HCT116 (cell line): ENCODE results near the gene CXCL11. TPM values are rescaled to one million over a fixed set of nuclear protein-coding genes. Genes with fewer than 3 reads are reported as not detected.

ENCODE experiments used
- ATAC-seq: fragments of 200-7000 bp; cut with Tn5 transposase; 2 replicates; pipeline ENCODE4 v1.9.1; 2020; ENCODE audit warnings: mild to moderate bottlenecking, moderate library complexity
- BruUV-seq: library from RNA; stranded (reverse); fragments of 400-500 nt; replicated peaks from 2 replicates; lab custom pipeline; 2021; lab: Mats Ljungman, UMichigan
- CTCF ChIA-PET: fragments of 300-600 bp; sonication (Branson Sonifier 250); formaldehyde crosslinking; loops from one replicate; lab custom pipeline; 2021; ENCODE audit warnings: antibody characterized with exemption; lab: Charles Lee
- POLR2A ChIA-PET: fragments of 300-600, 350-600 bp; sonication (Branson Sonifier 250); formaldehyde crosslinking; loops from one replicate; lab custom pipeline; 2021; ENCODE audit warnings: antibody characterized with exemption; lab: Charles Lee
- RAD21 ChIA-PET, 2 experiments: fragments of 300-600 bp; sonication (Branson Sonifier 250); formaldehyde crosslinking; loops; one replicate each; lab custom pipeline; 2023; ENCODE audit warnings: low total read pairs in 2 of 2; ENCODE audit not compliant: uncharacterized antibody in 2 of 2, unreplicated experiment in 2 of 2, low non-redundant PET in 1 of 2; lab: Charles Lee
- DNase-seq: peaks from one replicate; pipeline ENCODE4 v3.0.0-alpha.2; 2010; ENCODE audit warnings: low read depth, low spot score
- H2AFZ ChIP-seq: fragments of 200-600 bp; shearing (Covaris generic), sonication (generic); 2 replicates; pipeline ENCODE4 v1.6.1; 2017; ENCODE audit warnings: low read depth, mixed run types, mixed read lengths, antibody characterized with exemption, low read length; ENCODE audit not compliant: poor library complexity, severe bottlenecking
- H3K27ac ChIP-seq: 2 replicates; pipeline ENCODE4 v1.5.1; 2012; ENCODE audit warnings: low read depth, low read length
- H3K27me3 ChIP-seq: fragments of 200-600 bp; sonication (generic); 2 replicates; pipeline ENCODE4 v1.6.1; 2016; ENCODE audit warnings: mixed run types, low read length, mixed read lengths; ENCODE audit not compliant: insufficient read depth
- H3K36me3 ChIP-seq, 2 experiments: fragments of 200-500 bp in 1 of 2; fragments of 200-600 bp in 1 of 2; sonication (Bioruptor generic) in 1 of 2; sonication (generic) in 1 of 2; 2 replicates each; pipeline versions ENCODE4 v1.5.1 to v1.6.1; 2014 to 2016; ENCODE audit warnings: low read length in 2 of 2, inconsistent platforms in 1 of 2, mixed read lengths in 1 of 2, mixed run types in 1 of 2; ENCODE audit not compliant: insufficient read depth in 2 of 2, control insufficient read depth in 1 of 2
- H3K4me1 ChIP-seq, 2 experiments: fragments of 200-600 bp in 1 of 2; sonication (generic) in 1 of 2; 2 replicates each; pipeline versions ENCODE4 v1.5.1 to v1.6.1; 2012 to 2017; ENCODE audit warnings: low read length in 2 of 2, inconsistent platforms in 1 of 2, mild to moderate bottlenecking in 1 of 2, mixed read lengths in 1 of 2, mixed run types in 1 of 2, moderate library complexity in 1 of 2; ENCODE audit not compliant: insufficient read depth in 2 of 2, control insufficient read depth in 1 of 2
- H3K4me2 ChIP-seq: fragments of 200-600 bp; sonication (generic); 2 replicates; pipeline ENCODE4 v1.6.1; 2017; ENCODE audit warnings: mixed run types, low read length, mixed read lengths
- H3K4me3 ChIP-seq, 2 experiments: fragments of 200-600 bp in 1 of 2; sonication (generic) in 1 of 2; replicated peaks in 1 of 2; 2 replicates each; pipeline ENCODE4 v1.5.1; 2011 to 2016; ENCODE audit warnings: low read length in 2 of 2, control low read depth in 1 of 2, low read depth in 1 of 2, mild to moderate bottlenecking in 1 of 2, mixed read lengths in 1 of 2, mixed run types in 1 of 2
- H3K79me2 ChIP-seq: fragments of 200-600 bp; sonication (generic); 2 replicates; pipeline ENCODE4 v1.6.1; 2017; ENCODE audit warnings: mild to moderate bottlenecking, mixed run types, low read length, moderate library complexity, mixed read lengths; ENCODE audit not compliant: insufficient read depth
- H3K9ac ChIP-seq: fragments of 200-600 bp; sonication (generic); 2 replicates; pipeline ENCODE4 v1.6.1; 2016; ENCODE audit warnings: low read length, mixed read lengths
- H3K9me2 ChIP-seq: fragments of 200-600 bp; sonication (generic), shearing (Covaris generic); 2 replicates; pipeline ENCODE4 v1.6.1; 2017; ENCODE audit warnings: mixed run types, mild to moderate bottlenecking, moderate library complexity; ENCODE audit not compliant: insufficient read depth
- H3K9me3 ChIP-seq, 2 experiments: fragments of 200-500 bp in 1 of 2; fragments of 200-600 bp in 1 of 2; sonication (Bioruptor generic) in 1 of 2; sonication (generic) in 1 of 2; 2 replicates each; pipeline ENCODE4 v1.6.1; 2014 to 2017; ENCODE audit warnings: low read length in 2 of 2, mixed read lengths in 2 of 2, inconsistent platforms in 1 of 2, low read depth in 1 of 2, mild to moderate bottlenecking in 1 of 2, mixed run types in 1 of 2, moderate library complexity in 1 of 2; ENCODE audit not compliant: control insufficient read depth in 1 of 2, insufficient read depth in 1 of 2
- H4K20me1 ChIP-seq: fragments of 200-600 bp; sonication (generic), shearing (Covaris generic); 2 replicates; pipeline ENCODE4 v1.6.1; 2017; ENCODE audit warnings: mixed run types, mild to moderate bottlenecking, moderate library complexity; ENCODE audit not compliant: insufficient read depth
- EGR1 ChIP-seq: IDR thresholded peaks from 2 replicates; pipeline ENCODE4 v1.6.1; 2012; ENCODE audit warnings: low read depth
- ELF1 ChIP-seq: IDR thresholded peaks from 2 replicates; pipeline ENCODE4 v1.6.1; 2012; ENCODE audit warnings: low read depth, borderline replicate concordance
- EZH2 ChIP-seq: fragments of 200-600 bp; sonication (generic); IDR thresholded peaks from 2 replicates; pipeline ENCODE4 v1.6.1; 2017; ENCODE audit warnings: antibody characterized with exemption, mixed run types
- EZH2phosphoT487 ChIP-seq: fragments of 200-600 bp; IDR thresholded peaks from 2 replicates; pipeline ENCODE4 v1.6.1; 2018; ENCODE audit warnings: antibody characterized with exemption, borderline replicate concordance
- FOSL1 ChIP-seq: IDR thresholded peaks from 2 replicates; pipeline ENCODE4 v1.6.1; 2012; ENCODE audit warnings: low read depth
- POLR2A ChIP-seq: IDR thresholded peaks from 2 replicates; pipeline ENCODE4 v1.7.0; 2011; ENCODE audit warnings: borderline replicate concordance; ENCODE audit not compliant: insufficient read depth, insufficient read length; ENCODE audit errors: extremely low read depth
- SRF ChIP-seq: IDR thresholded peaks from 2 replicates; pipeline ENCODE4 v1.6.1; 2012; ENCODE audit warnings: low read depth
- TCF7L2 ChIP-seq: IDR thresholded peaks from 2 replicates; pipeline ENCODE4 v1.7.0; 2011; ENCODE audit warnings: borderline replicate concordance, inconsistent platforms; ENCODE audit not compliant: insufficient read depth, insufficient read length; ENCODE audit errors: extremely low read depth
- ZFX ChIP-seq: fragments of 450-650 bp; IDR thresholded peaks from 2 replicates; pipeline ENCODE4 v1.6.1; 2017
- intact Hi-C: fragments of 100-400 bp; cut with micrococcal nuclease; formaldehyde crosslinking; loops from 2 replicates; pipeline ENCODE4 v1.10.0; 2022
- total RNA-seq: library from RNA; stranded (reverse); gene quantifications from one replicate; pipeline ENCODE4 v1.2.1, GENCODE V29; 2021; ENCODE audit not compliant: unreplicated experiment

Gene CXCL11
- total RNA-seq, 1 experiment from 2014 or later, result not detected

DNA sequence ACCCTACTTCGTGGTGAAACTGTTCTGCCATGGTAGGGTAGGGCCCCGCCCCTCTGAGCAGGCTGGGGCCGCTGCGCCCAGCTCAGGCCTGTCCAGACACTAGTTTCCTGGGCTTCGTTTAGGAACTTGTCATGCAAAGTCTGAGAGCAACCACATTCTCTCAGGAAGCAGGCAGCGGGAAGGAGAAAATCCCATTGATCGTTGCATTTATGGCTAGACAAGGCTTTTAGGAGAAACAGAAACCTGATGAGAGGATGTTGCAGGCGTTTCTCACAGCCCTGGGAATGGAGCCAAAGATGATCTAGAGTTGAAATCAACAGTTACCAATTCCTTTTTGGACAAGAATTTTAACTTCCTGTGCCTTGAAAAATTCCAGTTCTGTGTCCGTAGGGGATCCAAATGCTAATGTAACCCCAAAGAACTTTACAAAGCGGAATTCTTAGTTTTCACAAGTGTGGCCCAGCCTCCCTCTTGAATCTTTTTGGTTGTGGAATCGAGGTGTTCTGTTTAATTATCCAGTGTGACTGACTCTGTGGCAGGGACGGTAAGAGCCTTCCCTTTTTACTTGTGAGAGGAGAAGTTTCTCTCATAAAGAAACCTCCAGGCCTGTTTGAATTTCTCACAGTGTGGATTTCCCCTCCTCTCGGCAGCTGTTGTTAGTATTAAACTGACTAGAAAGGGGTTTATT is 24.0 kb downstream of the CXCL11 start:
- BruUV-seq, result no TSS peak
- DNase-seq, result no peak
- H3K27me3 ChIP-seq, result no peaks in the 10 kb centered on the region
- no peaks in the 10 kb centered on the region for H3K79me2 ChIP-seq
- H3K9ac ChIP-seq, result no peak overlapping the region
- no peak for ATAC-seq
- POLR2A ChIA-PET, result no interaction called here
- peaks cover 0 to 11% of the 10 kb centered on the region in 2 experiments; a peak in 1 of 4 replicates for H3K4me1 ChIP-seq
- no peaks in the 10 kb centered on the region for H3K9me2 ChIP-seq
- H3K4me2 ChIP-seq, result no peak overlapping the region
- H3K4me3 ChIP-seq, result no peak overlapping the region
- CTCF ChIA-PET, result no interaction called here
- intact Hi-C loops, result no loop called here
- no peaks in the 10 kb centered on the region for H3K9me3 ChIP-seq
- H3K27ac ChIP-seq, result no peak overlapping the region
- no peaks in the 10 kb centered on the region for H3K36me3 ChIP-seq
- TF ChIP-seq SRF, result no peak
- TF ChIP-seq POLR2A, result no peak
- no peak for TF ChIP-seq ZFX
- TF ChIP-seq ELF1, result no peak
- TF ChIP-seq EGR1, result no peak
- H4K20me1 ChIP-seq, result no peaks in the 10 kb centered on the region
- RAD21 ChIA-PET, result no interaction called here
- no peak overlapping the region for H2AFZ ChIP-seq

DNA sequence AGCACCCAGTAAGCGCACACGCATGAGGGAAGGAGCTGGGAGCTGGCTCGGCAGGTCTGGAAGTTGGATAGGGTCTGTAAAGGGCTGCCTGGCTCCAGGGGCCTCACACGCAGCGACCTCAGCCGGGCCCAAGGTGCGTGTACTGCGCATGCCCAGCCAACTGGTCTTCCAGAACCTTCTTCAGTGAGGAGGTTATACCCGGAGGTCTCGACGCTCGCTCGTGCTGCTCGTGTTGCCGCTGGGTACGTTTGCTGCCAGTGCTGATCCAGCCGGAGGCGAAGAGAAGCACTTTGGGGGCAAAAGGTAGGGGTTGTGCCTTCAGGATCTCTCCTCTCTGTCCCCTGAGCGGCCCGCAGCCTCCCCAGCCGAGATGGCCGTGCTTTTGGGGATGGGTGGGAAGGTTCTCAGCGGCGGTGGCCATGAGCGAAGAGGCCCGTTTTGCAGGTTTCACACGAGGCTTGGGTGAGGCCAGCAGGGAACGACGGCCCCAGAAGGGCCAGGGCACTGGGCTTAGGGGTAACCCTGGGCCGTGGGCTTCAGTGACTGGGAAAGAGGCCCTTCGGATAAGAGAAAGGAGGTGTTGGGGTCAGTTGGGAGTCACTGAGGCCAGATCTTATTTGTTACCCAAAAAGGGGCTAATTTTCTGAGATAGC is 24.7 kb downstream of the CXCL11 start:
- no peak overlapping the region for H3K9ac ChIP-seq
- no TSS peak for BruUV-seq
- no peak overlapping the region for H2AFZ ChIP-seq
- H3K79me2 ChIP-seq, result no peaks in the 10 kb centered on the region
- intact Hi-C loops, result no loop called here
- CTCF ChIA-PET, result no interaction called here
- H3K27me3 ChIP-seq, result no peaks in the 10 kb centered on the region
- H3K4me1 ChIP-seq, result peaks cover 0 to 8% of the 10 kb centered on the region in 2 experiments; a peak in 1 of 4 replicates
- ATAC-seq, result no peak
- TF ChIP-seq FOSL1, result no peak
- no peak for TF ChIP-seq TCF7L2
- no peak for TF ChIP-seq EZH2phosphoT487
- TF ChIP-seq EZH2, result no peak
- RAD21 ChIA-PET, result no interaction called here
- no peak overlapping the region for H3K4me3 ChIP-seq
- H3K9me2 ChIP-seq, result no peaks in the 10 kb centered on the region
- POLR2A ChIA-PET, result no interaction called here
- H3K36me3 ChIP-seq, result no peaks in the 10 kb centered on the region
- no peaks in the 10 kb centered on the region for H4K20me1 ChIP-seq
- no peak overlapping the region for H3K4me2 ChIP-seq
- no peak overlapping the region for H3K27ac ChIP-seq
- no peak for DNase-seq
- H3K9me3 ChIP-seq, result no peaks in the 10 kb centered on the region
